Ishikawa (cell line): ENCODE data around the gene PRKCE.

ENCODE experiments used
- EP300 ChIP-seq: IDR thresholded peaks from 2 replicates; pipeline ENCODE4 v1.6.1; 2012; ENCODE audit warnings: borderline replicate concordance
- YY1 ChIP-seq: IDR thresholded peaks from 2 replicates; pipeline ENCODE4 v1.6.1; 2012; ENCODE audit warnings: low read depth

DNA sequence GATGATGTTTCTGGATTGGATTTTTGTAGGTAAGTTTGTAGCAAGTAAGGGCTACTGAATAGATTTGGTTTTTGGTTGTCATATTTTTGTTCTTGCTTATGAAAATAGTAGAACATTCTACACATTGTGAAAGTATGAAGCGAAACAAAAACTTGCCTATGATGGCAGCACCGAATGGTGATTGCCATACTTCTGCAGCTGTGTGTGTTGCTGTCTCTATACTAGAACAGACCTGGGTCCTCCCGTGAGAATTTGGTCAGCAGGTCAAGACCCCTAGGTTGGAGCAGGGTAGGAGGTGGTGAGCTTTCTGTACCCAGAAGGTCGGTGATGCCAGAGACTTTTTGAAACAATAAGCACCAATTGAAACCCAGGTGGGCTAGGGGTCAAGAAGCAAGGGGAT is 322.6 kb downstream of the PRKCE start:
- TF ChIP-seq EP300: no peak
- TF ChIP-seq YY1: no peak
